ENCODE measurements around the gene OARD1. TPM values are rescaled to one million over a fixed set of nuclear protein-coding genes. Genes with fewer than 3 reads are reported as not detected.
A peak's percentile ranks its signal among the peaks of the same experiment; 100 is the strongest.

The OARD1 gene
- total and polyA plus RNA-seq, 7 experiments from 2014 or later: 31.1 to 55.8 (median 44.6) TPM

DNA sequence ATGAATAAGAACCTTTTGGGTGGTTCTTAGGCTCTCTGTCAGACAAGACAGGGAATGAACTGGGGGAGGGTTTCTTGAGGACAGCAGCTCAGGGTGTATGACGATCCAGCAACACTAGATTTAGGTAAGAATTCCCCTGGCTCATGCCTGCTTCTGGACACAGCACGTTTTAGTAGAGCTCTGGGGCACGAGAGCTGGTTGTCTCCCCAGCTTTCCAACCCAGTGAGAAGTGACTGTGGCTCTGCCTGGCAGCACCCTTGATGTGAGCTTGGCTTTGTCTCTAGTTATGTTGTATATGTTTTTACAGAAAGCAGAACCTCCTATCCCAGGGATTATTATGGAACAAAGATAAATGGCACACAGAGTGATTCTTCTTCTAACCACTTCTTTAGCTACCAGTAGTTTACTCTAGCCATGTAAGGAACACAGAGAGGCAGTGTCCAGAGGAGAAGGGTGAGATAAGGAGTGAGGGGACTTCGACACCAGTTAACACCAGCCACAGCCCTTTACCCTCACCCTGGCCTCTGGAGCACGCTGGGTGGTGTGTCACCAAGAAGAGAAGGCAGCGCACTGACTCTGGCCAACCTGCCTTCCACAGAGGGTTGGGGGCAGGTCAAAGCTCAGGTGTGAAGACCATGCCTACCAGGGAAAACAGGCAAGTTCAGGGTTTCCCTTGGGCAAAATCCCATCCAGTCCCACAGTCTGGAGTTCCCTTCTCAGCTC lies 15.2 kb downstream of the OARD1 start:
- H3K9me3 Mint-ChIP-seq: peaks cover 0 to 1% (median 0%) of the 10 kb centered on the region in 11 donors
- Histone ChIP-seq H3K27ac (ENCODE audit: low read depth, low read length) (no peak overlapping the region), H3K9me3 (ENCODE audit: control insufficient read depth in 2 of 3, low read length in 3 of 3) (no peaks in the 10 kb centered on the region), H3K36me3 (ENCODE audit: control insufficient read depth in 2 of 3, insufficient read depth in 3 of 3, low read length in 3 of 3) (peaks cover 0 to 24% (median 0%) of the 10 kb centered on the region in 3 experiments), H3K4me1 (ENCODE audit: control insufficient read depth in 2 of 2, insufficient read depth in 2 of 2, low read length in 2 of 2) (peaks cover 8 to 11% of the 10 kb centered on the region in 2 donors), H3K27me3 (ENCODE audit: control insufficient read depth in 2 of 2, insufficient read depth in 2 of 2, low read length in 2 of 2) (no peaks in the 10 kb centered on the region), H3K4me3 (ENCODE audit: low read length) (no peak overlapping the region)
- intact Hi-C loops (cut with micrococcal nuclease): no loop called here
- H3K27me3 Mint-ChIP-seq: no peaks in the 10 kb centered on the region
- H3K4me1 Mint-ChIP-seq: peaks cover 10 to 19% (median 12%) of the 10 kb centered on the region in 7 donors
- ChIA-PET CTCF (interaction anchor here (0.9 to 1.2 kb wide), 3 partner anchors 9 to 30 kb away, joined by 3 to 4 read pairs (median 3); no protein-coding TSS in a partner anchor), POLR2A (interaction anchor here (0.7 to 1.2 kb wide), 3 partner anchors 12 to 984 kb away, joined by 3 to 4 read pairs (median 3); no protein-coding TSS in a partner anchor)
- DNase-seq (no peak), ATAC-seq (no peak)
- H3K36me3 Mint-ChIP-seq: peaks cover 5 to 53% (median 20%) of the 10 kb centered on the region in 5 donors
- no peak overlapping the region for H3K4me3 Mint-ChIP-seq
- H3K27ac Mint-ChIP-seq: no peak overlapping the region

DNA sequence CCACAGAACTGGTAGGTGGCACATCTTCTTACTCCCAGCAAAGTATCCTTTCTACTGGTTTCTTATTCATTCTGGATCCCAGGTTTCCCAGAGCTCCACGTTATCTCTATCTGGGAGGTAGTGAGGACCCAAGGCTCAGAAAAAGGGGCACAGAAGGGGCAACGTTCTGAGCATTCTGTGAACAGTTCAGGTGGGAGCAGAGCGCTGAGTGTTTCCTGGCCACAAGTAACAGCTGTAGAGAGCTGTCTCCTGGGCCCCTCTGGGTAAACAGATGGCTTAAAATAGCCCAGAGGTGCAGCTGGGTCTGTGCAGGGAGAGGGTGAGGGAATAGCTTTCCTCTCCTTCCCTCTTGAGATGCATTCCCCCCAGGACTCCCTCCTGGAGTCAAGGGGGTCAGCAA lies 17.0 kb downstream of the OARD1 start:
- Mint-ChIP-seq H3K4me3 (no peak overlapping the region), H3K27ac (no peak overlapping the region), H3K36me3 (peaks cover 0 to 52% (median 14%) of the 10 kb centered on the region in 5 donors), H3K9me3 (peaks cover 0 to 3% (median 0%) of the 10 kb centered on the region in 11 donors), H3K4me1 (peaks cover 17 to 25% (median 19%) of the 10 kb centered on the region in 7 donors), H3K27me3 (no peaks in the 10 kb centered on the region)
- H3K9me3 ChIP-seq (ENCODE audit: control insufficient read depth in 2 of 3, low read length in 3 of 3): no peaks in the 10 kb centered on the region
- intact Hi-C loops (cut with micrococcal nuclease): no loop called here
- no peak overlapping the region for H3K27ac ChIP-seq (ENCODE audit: low read depth, low read length)
- H3K27me3 ChIP-seq (ENCODE audit: control insufficient read depth in 2 of 2, insufficient read depth in 2 of 2, low read length in 2 of 2): no peaks in the 10 kb centered on the region
- DNase-seq: no peak
- H3K4me3 ChIP-seq (ENCODE audit: low read length): no peak overlapping the region
- ATAC-seq: no peak
- CTCF ChIA-PET: interaction anchor here (1.6 kb wide), 1 partner anchor 10 kb away, joined by 3 read pairs; no protein-coding TSS in a partner anchor
- POLR2A ChIA-PET: interaction anchor here (1.2 to 1.4 kb wide), 2 partner anchors 10 to 16 kb away, joined by 3 to 4 read pairs; no protein-coding TSS in a partner anchor
- H3K36me3 ChIP-seq (ENCODE audit: control insufficient read depth in 2 of 3, insufficient read depth in 3 of 3, low read length in 3 of 3): peaks cover 0 to 9% (median 0%) of the 10 kb centered on the region in 3 experiments
- peaks cover 13 to 17% of the 10 kb centered on the region in 2 donors for H3K4me1 ChIP-seq (ENCODE audit: control insufficient read depth in 2 of 2, insufficient read depth in 2 of 2, low read length in 2 of 2)

DNA sequence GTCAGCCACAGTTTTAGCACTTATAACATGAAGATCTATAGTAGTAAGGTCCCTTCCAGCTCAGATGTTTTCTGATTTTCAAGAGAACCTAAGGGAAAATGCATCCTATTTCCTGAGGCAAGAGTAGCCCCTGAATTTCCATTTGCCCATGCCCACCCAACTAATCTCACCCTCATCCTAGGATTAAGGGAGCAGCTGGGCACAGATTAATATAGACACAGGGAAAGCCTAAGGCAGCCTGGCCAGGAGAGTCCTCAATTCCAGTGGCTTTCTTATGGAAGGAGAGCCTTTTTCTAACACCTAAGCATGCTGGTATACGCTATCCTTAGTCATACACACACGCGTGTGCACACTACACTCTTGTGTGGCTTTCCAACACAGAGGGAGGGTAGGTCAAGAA lies 17.6 kb downstream of the OARD1 start:
- ChIA-PET POLR2A (interaction anchor here (1.4 kb wide), 1 partner anchor 17 kb away, joined by 4 read pairs; no protein-coding TSS in a partner anchor), CTCF (interaction anchor here (1.6 kb wide), 1 partner anchor 9 kb away, joined by 3 read pairs; no protein-coding TSS in a partner anchor)
- intact Hi-C loops (cut with micrococcal nuclease): no loop called here
- Mint-ChIP-seq H3K4me1 (peaks cover 17 to 23% (median 19%) of the 10 kb centered on the region in 7 donors), H3K27ac (no peak overlapping the region), H3K4me3 (no peak overlapping the region), H3K27me3 (no peaks in the 10 kb centered on the region), H3K36me3 (peaks cover 2 to 49% (median 17%) of the 10 kb centered on the region in 5 donors), H3K9me3 (peaks cover 0 to 3% (median 0%) of the 10 kb centered on the region in 11 donors)
- Histone ChIP-seq H3K4me1 (ENCODE audit: control insufficient read depth in 2 of 2, insufficient read depth in 2 of 2, low read length in 2 of 2) (peaks cover 13 to 17% of the 10 kb centered on the region in 2 donors), H3K9me3 (ENCODE audit: control insufficient read depth in 2 of 3, low read length in 3 of 3) (no peaks in the 10 kb centered on the region), H3K4me3 (ENCODE audit: low read length) (no peak overlapping the region), H3K36me3 (ENCODE audit: control insufficient read depth in 2 of 3, insufficient read depth in 3 of 3, low read length in 3 of 3) (peaks cover 0 to 9% (median 0%) of the 10 kb centered on the region in 3 experiments), H3K27me3 (ENCODE audit: control insufficient read depth in 2 of 2, insufficient read depth in 2 of 2, low read length in 2 of 2) (no peaks in the 10 kb centered on the region), H3K27ac (ENCODE audit: low read depth, low read length) (no peak overlapping the region)
- DNase-seq (no peak), ATAC-seq (no peak)

GRCh38 chr6:41053041-41053440 lies 19.1 kb downstream of the OARD1 start, which contains the start of gene APOBEC2:
APOBEC2 (plus strand) TSS chr6:41053202; CDS start chr6:41053348, 146 bp downstream.
- H3K27me3 ChIP-seq (ENCODE audit: control insufficient read depth in 2 of 2, insufficient read depth in 2 of 2, low read length in 2 of 2): no peaks in the 10 kb centered on the region
- ATAC-seq (no peak), DNase-seq (no peak)
- ChIA-PET POLR2A (no interaction called here), CTCF (interaction anchor here (0.8 to 1.6 kb wide), 3 partner anchors 10 to 17 kb away, joined by 3 read pairs; no protein-coding TSS in a partner anchor)
- no peak within 1 kb of the TSS for H3K4me3 ChIP-seq (ENCODE audit: low read length)
- peaks cover 13 to 17% of the 10 kb centered on the region in 2 donors for H3K4me1 ChIP-seq (ENCODE audit: control insufficient read depth in 2 of 2, insufficient read depth in 2 of 2, low read length in 2 of 2)
- H3K27ac ChIP-seq (ENCODE audit: low read depth, low read length): no peak within 1 kb of the TSS
- H3K36me3 Mint-ChIP-seq: peaks cover 3 to 40% (median 20%) of the 10 kb centered on the region in 5 donors
- peaks cover 0 to 3% (median 0%) of the 10 kb centered on the region in 11 donors for H3K9me3 Mint-ChIP-seq
- H3K4me1 Mint-ChIP-seq: peaks cover 17 to 23% (median 18%) of the 10 kb centered on the region in 7 donors
- H3K4me3 Mint-ChIP-seq: peak within 1 kb of the TSS; percentile 30 to 83 (median 51)
- no peaks in the 10 kb centered on the region for H3K9me3 ChIP-seq (ENCODE audit: control insufficient read depth in 2 of 3, low read length in 3 of 3)
- intact Hi-C loops (cut with micrococcal nuclease): no loop called here
- peak within 1 kb of the TSS; percentile 26 to 85 (median 69) for H3K27ac Mint-ChIP-seq
- H3K27me3 Mint-ChIP-seq: no peaks in the 10 kb centered on the region
- peaks cover 0 to 9% (median 3%) of the 10 kb centered on the region in 3 experiments for H3K36me3 ChIP-seq (ENCODE audit: control insufficient read depth in 2 of 3, insufficient read depth in 3 of 3, low read length in 3 of 3)

GRCh38 chr6:41051873-41052272 lies 20.3 kb downstream of the OARD1 start:
- peaks cover 13 to 17% of the 10 kb centered on the region in 2 donors for H3K4me1 ChIP-seq (ENCODE audit: control insufficient read depth in 2 of 2, insufficient read depth in 2 of 2, low read length in 2 of 2)
- ChIA-PET POLR2A (interaction anchor here (1.4 kb wide), 1 partner anchor 21 kb away, joined by 3 read pairs; the partner anchor contains the start of genes NFYA and OARD1), CTCF (interaction anchor here (0.8 to 1.1 kb wide), 2 partner anchors 15 to 16 kb away, joined by 3 read pairs; no protein-coding TSS in a partner anchor)
- H3K27ac ChIP-seq (ENCODE audit: low read depth, low read length): no peak overlapping the region
- H3K27me3 ChIP-seq (ENCODE audit: control insufficient read depth in 2 of 2, insufficient read depth in 2 of 2, low read length in 2 of 2): no peaks in the 10 kb centered on the region
- H3K4me3 Mint-ChIP-seq: peak overlapping the region; percentile 0 to 83 (median 50)
- DNase-seq: peak in 5 of 9 donors; percentile 11 to 26 (median 20)
- H3K9me3 Mint-ChIP-seq: peaks cover 0 to 3% (median 0%) of the 10 kb centered on the region in 11 donors
- H3K27ac Mint-ChIP-seq: peak overlapping the region; percentile 26 to 85 (median 69)
- H3K4me1 Mint-ChIP-seq: peaks cover 18 to 23% (median 18%) of the 10 kb centered on the region in 7 donors
- peaks cover 5 to 35% (median 27%) of the 10 kb centered on the region in 5 donors for H3K36me3 Mint-ChIP-seq
- peak; percentile 71 for ATAC-seq
- no peaks in the 10 kb centered on the region for H3K27me3 Mint-ChIP-seq
- no peak overlapping the region for H3K4me3 ChIP-seq (ENCODE audit: low read length)
- H3K9me3 ChIP-seq (ENCODE audit: control insufficient read depth in 2 of 3, low read length in 3 of 3): no peaks in the 10 kb centered on the region
- intact Hi-C loops (cut with micrococcal nuclease): no loop called here
- H3K36me3 ChIP-seq (ENCODE audit: control insufficient read depth in 2 of 3, insufficient read depth in 3 of 3, low read length in 3 of 3): peaks cover 0 to 7% (median 3%) of the 10 kb centered on the region in 3 experiments

GRCh38 chr6:41050536-41050935 lies 21.6 kb downstream of the OARD1 start:
- H3K27ac Mint-ChIP-seq: peak overlapping the region in 2 of 9 donors; percentile 17 to 57
- ATAC-seq (no peak), DNase-seq (no peak)
- ChIA-PET CTCF (interaction anchor here (0.7 to 2.1 kb wide), 3 partner anchors 12 to 18 kb away, joined by 3 to 7 read pairs (median 3); partner anchors contain the start of gene UNC5CL), POLR2A (interaction anchor here (0.9 kb wide), 1 partner anchor 9 kb away, joined by 3 read pairs; no protein-coding TSS in a partner anchor)
- no peak overlapping the region for H3K27ac ChIP-seq (ENCODE audit: low read depth, low read length)
- H3K4me1 Mint-ChIP-seq: peaks cover 18 to 23% (median 18%) of the 10 kb centered on the region in 7 donors
- H3K9me3 ChIP-seq (ENCODE audit: control insufficient read depth in 2 of 3, low read length in 3 of 3): no peaks in the 10 kb centered on the region
- H3K9me3 Mint-ChIP-seq: peaks cover 0 to 3% (median 0%) of the 10 kb centered on the region in 11 donors
- peaks cover 5 to 28% (median 19%) of the 10 kb centered on the region in 5 donors for H3K36me3 Mint-ChIP-seq
- H3K4me3 ChIP-seq (ENCODE audit: low read length): no peak overlapping the region
- H3K4me1 ChIP-seq (ENCODE audit: control insufficient read depth in 2 of 2, insufficient read depth in 2 of 2, low read length in 2 of 2): peaks cover 13 to 17% of the 10 kb centered on the region in 2 donors
- H3K27me3 ChIP-seq (ENCODE audit: control insufficient read depth in 2 of 2, insufficient read depth in 2 of 2, low read length in 2 of 2): no peaks in the 10 kb centered on the region
- no peaks in the 10 kb centered on the region for H3K27me3 Mint-ChIP-seq
- intact Hi-C loops (cut with micrococcal nuclease): no loop called here
- no peak overlapping the region for H3K4me3 Mint-ChIP-seq
- peaks cover 0 to 3% (median 2%) of the 10 kb centered on the region in 3 experiments for H3K36me3 ChIP-seq (ENCODE audit: control insufficient read depth in 2 of 3, insufficient read depth in 3 of 3, low read length in 3 of 3)
